Right atrium auricular region (tissue), 2 donors: ENCODE results near the gene PNMA8B. TPM values are rescaled to one million over a fixed set of nuclear protein-coding genes. Genes with fewer than 3 reads are reported as not detected.
"Not testable (repeated sequence)": the region's sequence is repeated elsewhere in the genome, so short reads cannot be mapped to it uniquely, and the experiment has no call there.

Experiments used
- DNase-seq: peaks from one replicate; pipeline ENCODE4 v3.0.0-alpha.2; 2019; ENCODE audit warnings: low spot score
- H3K27ac ChIP-seq, 2 donors: fragments of 200-600 bp; sonication (generic); 1 replicate in 1 of 2; 2 replicates in 1 of 2; pipeline ENCODE4 v1.5.1; 2016 to 2019
- H3K27me3 ChIP-seq, 2 donors: fragments of 200-600 bp; sonication (generic); one replicate each; pipeline versions ENCODE4 v1.5.1 to v1.6.0; 2017 to 2019
- H3K36me3 ChIP-seq: fragments of 200-600 bp; sonication (generic); one replicate; pipeline ENCODE4 v1.5.1; 2016
- H3K4me1 ChIP-seq, 2 donors: fragments of 200-600 bp; sonication (generic); one replicate each; pipeline versions ENCODE4 v1.5.1 to v1.6.0; 2017 to 2019
- H3K4me3 ChIP-seq, 2 donors: fragments of 200-600 bp; sonication (generic); 1 replicate in 1 of 2; 2 replicates in 1 of 2; pipeline ENCODE4 v1.5.1; 2017 to 2019; ENCODE audit warnings: mild to moderate bottlenecking in 1 of 2, moderate library complexity in 1 of 2
- H3K9me3 ChIP-seq, 2 donors: fragments of 200-600 bp; sonication (generic); one replicate each; pipeline ENCODE4 v1.5.1; 2019
- total RNA-seq, 2 donors: library from RNA; depleted of rRNA; stranded (reverse); fragments of >200 nt; gene quantifications; one replicate each; pipeline ENCODE4 v1.1.0, GENCODE V29; 2016
- TF ChIP-seq, protein P1 (sequence below), 2 donors: fragments of 200-600 bp; sonication (generic); IDR thresholded peaks; one replicate each; pipeline ENCODE4 v1.5.1; 2019; ENCODE audit warnings: antibody characterized with exemption in 2 of 2

Gene PNMA8B
- total RNA-seq, 2 donors from 2014 or later, result 1.0 to 1.7 TPM

DNA sequence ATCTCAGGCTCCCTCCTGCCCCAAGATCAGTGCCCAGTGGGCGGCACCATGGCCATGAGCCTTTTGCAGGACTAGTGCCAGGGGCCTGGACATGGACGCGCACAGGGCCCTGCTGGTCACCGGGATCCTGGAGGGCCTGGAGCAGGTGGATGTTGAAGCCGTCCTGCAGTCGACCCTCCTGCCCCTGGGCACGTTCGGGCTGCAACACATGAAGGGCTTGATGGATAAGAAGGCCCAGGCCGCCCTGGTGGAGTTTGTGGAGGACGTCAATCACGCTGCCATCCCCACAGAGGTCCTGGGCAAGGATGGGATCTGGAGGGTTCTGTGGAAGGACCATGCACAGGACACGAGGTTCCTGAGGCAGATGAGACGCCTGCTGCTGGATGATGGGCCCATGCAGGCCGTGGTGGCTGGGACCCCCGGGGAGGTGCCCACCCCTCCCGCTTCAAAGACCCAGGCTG lies 38.0 kb upstream of the PNMA8B start:
- H3K36me3 ChIP-seq, result no peaks in the 10 kb centered on the region
- no peaks in the 10 kb centered on the region for H3K9me3 ChIP-seq
- TF ChIP-seq, protein P1, sequence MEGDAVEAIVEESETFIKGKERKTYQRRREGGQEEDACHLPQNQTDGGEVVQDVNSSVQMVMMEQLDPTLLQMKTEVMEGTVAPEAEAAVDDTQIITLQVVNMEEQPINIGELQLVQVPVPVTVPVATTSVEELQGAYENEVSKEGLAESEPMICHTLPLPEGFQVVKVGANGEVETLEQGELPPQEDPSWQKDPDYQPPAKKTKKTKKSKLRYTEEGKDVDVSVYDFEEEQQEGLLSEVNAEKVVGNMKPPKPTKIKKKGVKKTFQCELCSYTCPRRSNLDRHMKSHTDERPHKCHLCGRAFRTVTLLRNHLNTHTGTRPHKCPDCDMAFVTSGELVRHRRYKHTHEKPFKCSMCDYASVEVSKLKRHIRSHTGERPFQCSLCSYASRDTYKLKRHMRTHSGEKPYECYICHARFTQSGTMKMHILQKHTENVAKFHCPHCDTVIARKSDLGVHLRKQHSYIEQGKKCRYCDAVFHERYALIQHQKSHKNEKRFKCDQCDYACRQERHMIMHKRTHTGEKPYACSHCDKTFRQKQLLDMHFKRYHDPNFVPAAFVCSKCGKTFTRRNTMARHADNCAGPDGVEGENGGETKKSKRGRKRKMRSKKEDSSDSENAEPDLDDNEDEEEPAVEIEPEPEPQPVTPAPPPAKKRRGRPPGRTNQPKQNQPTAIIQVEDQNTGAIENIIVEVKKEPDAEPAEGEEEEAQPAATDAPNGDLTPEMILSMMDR (IDR thresholded peaks at IDR 0.05), result no peak
- DNase-seq, result no peak
- peaks cover 0 to 12% of the 10 kb centered on the region in 2 donors for H3K4me1 ChIP-seq
- no peak overlapping the region for H3K27ac ChIP-seq
- H3K27me3 ChIP-seq, result no peaks in the 10 kb centered on the region
- no peak overlapping the region for H3K4me3 ChIP-seq

DNA sequence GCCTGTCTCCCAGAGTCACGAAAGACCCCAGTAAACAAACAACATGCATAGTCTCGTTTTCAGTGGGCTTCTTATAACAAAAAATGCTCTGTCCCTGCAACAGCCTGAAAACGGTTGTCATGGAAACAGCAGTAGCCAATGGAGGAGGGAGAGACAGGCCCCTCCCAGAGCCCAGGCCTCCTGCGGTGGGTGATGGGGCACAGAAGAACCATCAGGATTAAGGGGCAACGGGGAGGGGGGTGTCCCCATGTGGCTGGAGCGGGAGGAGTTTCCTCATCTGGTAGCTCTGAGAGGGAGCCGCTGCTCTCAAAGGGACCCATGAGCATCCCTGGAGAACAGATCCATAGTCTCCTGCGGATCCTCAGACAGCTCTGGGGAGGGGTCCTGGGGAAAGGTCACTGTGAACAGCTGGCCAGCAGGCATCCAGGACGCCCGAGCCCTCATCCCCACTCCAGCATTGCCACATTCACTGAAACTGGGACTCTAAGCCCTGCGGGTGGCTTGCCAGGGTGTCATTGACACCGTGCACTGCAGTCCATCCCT lies 37.5 kb upstream of the PNMA8B start:
- H3K4me3 ChIP-seq, result no peak overlapping the region

DNA sequence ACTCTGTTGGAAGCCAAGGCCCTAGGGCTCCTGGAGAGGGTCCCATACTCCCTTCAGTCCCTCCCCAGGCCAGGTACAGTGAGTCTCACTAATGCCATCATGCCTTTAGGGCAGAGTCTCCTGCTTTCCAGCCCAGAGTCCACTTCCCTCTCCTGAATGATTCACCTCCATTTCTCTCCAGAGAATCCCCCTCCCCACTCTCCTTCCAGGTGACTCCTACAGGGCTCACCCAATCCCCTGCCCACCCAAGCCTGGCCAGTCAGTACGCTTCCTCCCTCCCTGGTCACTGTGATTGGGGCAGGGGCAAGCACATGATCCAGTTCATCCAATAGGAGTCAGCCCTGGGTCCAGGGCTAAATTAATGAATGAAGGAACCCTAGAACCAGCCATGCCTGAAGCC lies 35.0 kb upstream of the PNMA8B start:
- H3K36me3 ChIP-seq, result no peaks in the 10 kb centered on the region
- TF ChIP-seq, protein P1 (IDR thresholded peaks at IDR 0.05), result no peak
- no peak overlapping the region for H3K4me3 ChIP-seq
- no peak for DNase-seq
- peaks cover 0 to 12% of the 10 kb centered on the region in 2 donors for H3K4me1 ChIP-seq
- H3K9me3 ChIP-seq, result no peaks in the 10 kb centered on the region
- no peaks in the 10 kb centered on the region for H3K27me3 ChIP-seq
- H3K27ac ChIP-seq, result no peak overlapping the region

More for the DNA sequence above, 37.5 kb upstream of the PNMA8B start:
- no peak for DNase-seq
- no peaks in the 10 kb centered on the region for H3K9me3 ChIP-seq
- no peaks in the 10 kb centered on the region for H3K36me3 ChIP-seq
- no peak overlapping the region for H3K27ac ChIP-seq
- TF ChIP-seq, protein P1 (IDR thresholded peaks at IDR 0.05), result no peak
- peaks cover 0 to 12% of the 10 kb centered on the region in 2 donors for H3K4me1 ChIP-seq
- no peaks in the 10 kb centered on the region for H3K27me3 ChIP-seq

DNA sequence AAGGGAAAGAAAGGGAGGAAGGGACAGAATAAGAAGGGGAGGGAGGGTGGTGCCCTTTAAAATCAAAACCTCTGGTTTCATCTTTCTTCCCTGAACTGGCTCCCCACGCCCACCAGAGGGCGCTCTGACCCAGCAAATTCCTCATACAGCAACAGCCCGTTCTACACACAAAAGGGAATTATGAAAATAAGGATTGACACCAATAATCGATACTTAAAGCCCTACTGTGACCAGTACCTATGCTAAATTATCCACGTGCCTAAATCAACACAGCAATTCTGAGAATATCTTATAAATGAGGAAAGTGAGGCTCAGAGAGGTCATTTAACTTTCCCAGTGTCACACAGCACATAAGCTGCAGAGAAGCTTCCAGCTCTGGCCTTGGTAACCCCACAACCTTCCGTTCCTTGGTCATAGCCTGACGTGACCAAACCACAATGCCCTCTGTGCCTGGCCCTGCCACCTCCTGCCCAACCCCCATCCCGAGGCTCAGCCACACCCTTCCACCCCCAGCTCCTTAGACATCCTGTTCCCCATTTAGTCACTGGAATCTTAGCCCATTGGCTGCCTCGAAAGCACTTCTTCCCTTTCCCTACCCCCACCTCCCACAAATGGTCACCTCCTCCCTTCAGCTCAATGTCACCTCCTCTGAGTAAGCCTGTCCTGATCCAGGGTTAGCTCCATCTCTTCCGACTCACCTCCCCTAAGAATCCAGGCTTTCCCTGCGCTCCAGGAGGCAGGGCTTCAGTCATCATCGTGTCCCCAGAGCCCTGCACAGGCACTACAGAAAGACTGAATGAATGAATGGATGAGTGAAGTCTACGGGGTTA lies 34.2 kb upstream of the PNMA8B start:
- no peak overlapping the region for H3K27ac ChIP-seq
- H3K4me1 ChIP-seq, result peaks cover 0 to 12% of the 10 kb centered on the region in 2 donors
- TF ChIP-seq, protein P1 (IDR thresholded peaks at IDR 0.05), result peak; percentile 81 to 94
- no peak overlapping the region for H3K4me3 ChIP-seq
- no peaks in the 10 kb centered on the region for H3K36me3 ChIP-seq
- H3K9me3 ChIP-seq, result no peaks in the 10 kb centered on the region
- H3K27me3 ChIP-seq, result no peaks in the 10 kb centered on the region
- peak; percentile 74 for DNase-seq

DNA sequence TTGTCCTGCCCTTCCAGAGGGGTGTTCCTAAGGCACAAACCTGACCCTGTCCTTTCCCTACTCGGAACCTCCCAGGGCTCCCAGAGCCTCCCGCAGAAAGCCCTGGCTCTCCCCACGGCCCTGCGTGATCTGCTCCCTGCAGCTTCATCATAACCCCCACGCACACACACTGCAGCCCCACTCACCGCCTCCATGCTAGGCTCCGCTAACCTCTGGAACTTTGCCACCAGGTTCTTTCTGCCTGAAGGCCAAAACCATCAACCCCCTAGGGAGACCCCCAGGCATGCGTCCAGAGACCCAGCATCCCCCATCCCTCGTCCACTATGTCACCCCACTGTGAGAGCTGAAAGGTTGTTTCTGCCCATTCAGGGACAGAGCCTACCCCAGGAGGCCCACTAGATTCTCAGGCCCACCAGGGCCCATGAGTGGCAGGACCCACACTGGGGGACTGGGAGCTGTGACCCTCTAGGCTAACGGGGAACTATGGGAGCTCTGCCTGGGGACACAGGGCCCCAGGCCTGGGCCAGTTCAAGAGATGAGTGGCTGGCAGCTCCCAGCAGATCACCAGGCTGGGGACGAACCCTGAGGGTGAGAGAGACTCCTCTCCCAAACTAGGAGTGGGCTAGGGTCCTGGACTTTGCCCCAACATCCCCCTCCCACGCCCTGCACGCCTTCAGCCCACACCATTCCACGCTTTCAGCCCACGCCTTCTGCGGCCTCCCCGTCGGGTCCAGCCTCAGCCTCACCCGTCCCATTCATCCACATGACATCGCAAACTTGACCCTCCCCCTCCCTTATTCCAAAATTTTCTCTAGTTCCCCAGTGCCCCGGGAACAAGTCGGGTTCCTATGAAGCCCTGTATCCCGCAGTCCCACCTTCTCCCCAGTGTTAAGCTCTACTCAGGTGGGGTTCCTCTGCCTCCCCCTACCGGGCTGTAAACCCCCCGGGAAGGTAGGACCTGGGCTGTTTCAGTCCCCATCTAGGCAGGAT lies 33.2 kb upstream of the PNMA8B start:
- Histone ChIP-seq H3K27me3 (no peaks in the 10 kb centered on the region), H3K36me3 (no peaks in the 10 kb centered on the region), H3K9me3 (no peaks in the 10 kb centered on the region), H3K27ac (no peak overlapping the region), H3K4me3 (no peak overlapping the region), H3K4me1 (peaks cover 0 to 12% of the 10 kb centered on the region in 2 donors)
- TF ChIP-seq, protein P1 (IDR thresholded peaks at IDR 0.05), result no peak
- DNase-seq, result no peak

DNA sequence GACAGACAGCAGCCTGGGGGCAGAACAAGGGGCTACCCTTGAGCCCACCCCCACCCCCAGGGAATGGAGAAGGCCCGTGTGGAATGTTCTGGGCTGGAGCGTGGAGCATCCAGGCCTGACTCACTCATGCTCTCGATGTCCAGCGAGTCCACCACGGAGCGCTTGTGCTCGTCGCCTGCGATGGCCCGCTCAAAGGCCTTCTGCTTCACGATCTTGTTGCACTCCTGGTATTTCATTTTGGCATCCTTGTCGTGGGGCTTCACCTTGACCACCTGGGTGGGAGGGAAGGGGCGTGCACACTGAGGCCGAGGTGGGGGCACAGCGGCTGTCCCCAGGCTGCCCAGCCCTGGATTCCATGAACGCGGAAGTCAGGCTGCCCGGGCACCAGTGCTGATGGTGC lies 31.1 kb upstream of the PNMA8B start:
- not testable (repeated sequence) for H3K36me3 ChIP-seq, H3K4me3 ChIP-seq, DNase-seq, H3K27ac ChIP-seq, H3K27me3 ChIP-seq, H3K9me3 ChIP-seq
- H3K4me1 ChIP-seq, result peaks cover 0 to 12% of the 10 kb centered on the region in 2 donors
